ENCODE measurements around the gene CORIN.
"Not testable (repeated sequence)": the region's sequence is repeated elsewhere in the genome, so short reads cannot be mapped to it uniquely, and the experiment has no call there.

CORIN gene

GRCh38 chr4:47711646-47712045, 126.2 kb downstream of the CORIN start:
- Histone ChIP-seq H3K27me3 (ENCODE audit: low read length) (no peaks in the 10 kb centered on the region), H3K9me2 (replicated peaks; ENCODE audit: insufficient read depth, low read length) (no peaks in the 10 kb centered on the region), H3K9ac (ENCODE audit: low read length) (no peak overlapping the region), H3K4me2 (ENCODE audit: low read depth, low read length, poor library complexity, severe bottlenecking) (no peak overlapping the region), H2AFZ (ENCODE audit: low read depth, low read length, severe bottlenecking) (no peak overlapping the region), H4K20me1 (ENCODE audit: low read depth, low read length) (no peaks in the 10 kb centered on the region), H3K79me2 (ENCODE audit: insufficient read depth, low read length) (no peaks in the 10 kb centered on the region), H3F3A (ENCODE audit: insufficient read depth) (no peaks in the 10 kb centered on the region), H3K36me3 (ENCODE audit: low read length) (no peaks in the 10 kb centered on the region), H3K27ac (ENCODE audit: low read depth, low read length) (no peak overlapping the region), H3K4me3 (ENCODE audit: insufficient read depth, low read length, poor library complexity, severe bottlenecking) (no peak overlapping the region), H3K9me3 (ENCODE audit: insufficient read depth, low read length) (no peaks in the 10 kb centered on the region)
- TF ChIP-seq EZH2phosphoT487 (conservative IDR thresholded peaks at IDR 0.05; ENCODE audit: low read length) = no peak
- no peak for TF ChIP-seq CTCF (IDR thresholded peaks at IDR 0.05; ENCODE audit: insufficient read depth, low read length, poor library complexity, severe bottlenecking)

- Histone ChIP-seq H3K4me2 (ENCODE audit: low read depth, low read length, poor library complexity, severe bottlenecking) (no peak overlapping the region), H4K20me1 (ENCODE audit: low read depth, low read length) (no peaks in the 10 kb centered on the region), H3K27ac (ENCODE audit: low read depth, low read length) (no peak overlapping the region), H3K9me2 (replicated peaks; ENCODE audit: insufficient read depth, low read length) (no peaks in the 10 kb centered on the region), H3K27me3 (ENCODE audit: low read length) (no peaks in the 10 kb centered on the region), H3K9me3 (ENCODE audit: insufficient read depth, low read length) (no peaks in the 10 kb centered on the region), H3F3A (ENCODE audit: insufficient read depth) (no peaks in the 10 kb centered on the region), H3K4me3 (ENCODE audit: insufficient read depth, low read length, poor library complexity, severe bottlenecking) (no peak overlapping the region), H2AFZ (ENCODE audit: low read depth, low read length, severe bottlenecking) (no peak overlapping the region), H3K79me2 (ENCODE audit: insufficient read depth, low read length) (no peaks in the 10 kb centered on the region), H3K36me3 (ENCODE audit: low read length) (no peaks in the 10 kb centered on the region), H3K9ac (ENCODE audit: low read length) (no peak overlapping the region)
- no peak for TF ChIP-seq EZH2phosphoT487 (conservative IDR thresholded peaks at IDR 0.05; ENCODE audit: low read length)
- TF ChIP-seq CTCF (IDR thresholded peaks at IDR 0.05; ENCODE audit: insufficient read depth, low read length, poor library complexity, severe bottlenecking) = no peak
Observed at GRCh38 chr4:47711183-47711582, 126.7 kb downstream of the CORIN start.

- not testable (repeated sequence) for H3F3A ChIP-seq (ENCODE audit: insufficient read depth); H4K20me1 ChIP-seq (ENCODE audit: low read depth, low read length); H3K9me2 ChIP-seq (replicated peaks; ENCODE audit: insufficient read depth, low read length); H3K79me2 ChIP-seq (ENCODE audit: insufficient read depth, low read length); H3K4me2 ChIP-seq (ENCODE audit: low read depth, low read length, poor library complexity, severe bottlenecking); H3K27ac ChIP-seq (ENCODE audit: low read depth, low read length); H3K9me3 ChIP-seq (ENCODE audit: insufficient read depth, low read length); H3K27me3 ChIP-seq (ENCODE audit: low read length); H3K4me3 ChIP-seq (ENCODE audit: insufficient read depth, low read length, poor library complexity, severe bottlenecking); H3K36me3 ChIP-seq (ENCODE audit: low read length); H2AFZ ChIP-seq (ENCODE audit: low read depth, low read length, severe bottlenecking); H3K9ac ChIP-seq (ENCODE audit: low read length)
Observed at GRCh38 chr4:47706352-47706751, 131.5 kb downstream of the CORIN start.

GRCh38 chr4:47705326-47705981, 132.4 kb downstream of the CORIN start:
- Histone ChIP-seq H3K79me2 (ENCODE audit: insufficient read depth, low read length) (no peaks in the 10 kb centered on the region), H3K36me3 (ENCODE audit: low read length) (no peaks in the 10 kb centered on the region), H2AFZ (ENCODE audit: low read depth, low read length, severe bottlenecking) (no peak overlapping the region), H3K4me3 (ENCODE audit: insufficient read depth, low read length, poor library complexity, severe bottlenecking) (no peak overlapping the region), H3K9me2 (replicated peaks; ENCODE audit: insufficient read depth, low read length) (no peaks in the 10 kb centered on the region), H4K20me1 (ENCODE audit: low read depth, low read length) (no peaks in the 10 kb centered on the region), H3F3A (ENCODE audit: insufficient read depth) (no peaks in the 10 kb centered on the region), H3K9me3 (ENCODE audit: insufficient read depth, low read length) (no peaks in the 10 kb centered on the region), H3K9ac (ENCODE audit: low read length) (no peak overlapping the region), H3K4me2 (ENCODE audit: low read depth, low read length, poor library complexity, severe bottlenecking) (no peak overlapping the region), H3K27ac (ENCODE audit: low read depth, low read length) (no peak overlapping the region), H3K27me3 (ENCODE audit: low read length) (no peaks in the 10 kb centered on the region)
- TF ChIP-seq EZH2phosphoT487 (conservative IDR thresholded peaks at IDR 0.05; ENCODE audit: low read length) = no peak
- peak; percentile 20 for TF ChIP-seq CTCF (IDR thresholded peaks at IDR 0.05; ENCODE audit: insufficient read depth, low read length, poor library complexity, severe bottlenecking)
